Measurements from ENCODE around the gene HMCN1.

DNA sequence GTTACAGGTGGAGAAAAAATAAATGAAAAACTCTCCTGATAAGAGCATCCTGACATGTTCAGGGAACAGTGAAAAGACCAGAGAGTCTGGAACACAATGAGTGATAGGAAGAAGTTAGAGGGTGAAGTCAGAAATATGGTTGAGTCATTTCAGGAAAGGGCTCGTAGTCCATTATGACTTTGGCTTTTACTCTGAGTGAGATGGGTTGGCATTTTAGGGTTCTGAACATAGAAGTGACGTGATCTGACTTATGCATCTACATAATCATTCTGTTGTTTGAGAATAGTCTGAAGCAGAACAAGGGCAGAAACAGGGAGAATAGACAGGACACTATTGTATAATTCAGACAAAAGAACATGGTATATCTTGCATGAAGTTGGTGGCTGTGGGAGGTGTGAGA is 5.8 kb downstream of the HMCN1 start:
- TF ChIP-seq POLR2AphosphoS5 (IDR thresholded peaks at IDR 0.05) = no peak
- TF ChIP-seq, protein P1, sequence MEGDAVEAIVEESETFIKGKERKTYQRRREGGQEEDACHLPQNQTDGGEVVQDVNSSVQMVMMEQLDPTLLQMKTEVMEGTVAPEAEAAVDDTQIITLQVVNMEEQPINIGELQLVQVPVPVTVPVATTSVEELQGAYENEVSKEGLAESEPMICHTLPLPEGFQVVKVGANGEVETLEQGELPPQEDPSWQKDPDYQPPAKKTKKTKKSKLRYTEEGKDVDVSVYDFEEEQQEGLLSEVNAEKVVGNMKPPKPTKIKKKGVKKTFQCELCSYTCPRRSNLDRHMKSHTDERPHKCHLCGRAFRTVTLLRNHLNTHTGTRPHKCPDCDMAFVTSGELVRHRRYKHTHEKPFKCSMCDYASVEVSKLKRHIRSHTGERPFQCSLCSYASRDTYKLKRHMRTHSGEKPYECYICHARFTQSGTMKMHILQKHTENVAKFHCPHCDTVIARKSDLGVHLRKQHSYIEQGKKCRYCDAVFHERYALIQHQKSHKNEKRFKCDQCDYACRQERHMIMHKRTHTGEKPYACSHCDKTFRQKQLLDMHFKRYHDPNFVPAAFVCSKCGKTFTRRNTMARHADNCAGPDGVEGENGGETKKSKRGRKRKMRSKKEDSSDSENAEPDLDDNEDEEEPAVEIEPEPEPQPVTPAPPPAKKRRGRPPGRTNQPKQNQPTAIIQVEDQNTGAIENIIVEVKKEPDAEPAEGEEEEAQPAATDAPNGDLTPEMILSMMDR (IDR thresholded peaks at IDR 0.05) = no peak

All from stomach (tissue), 4 donors.